GM21390 (cell line): ENCODE results near the gene SPINK1.
"Not testable (repeated sequence)": the region's sequence is repeated elsewhere in the genome, so short reads cannot be mapped to it uniquely, and the experiment has no call there.

ENCODE experiments used
- ATAC-seq: cut with Tn5 transposase; IDR thresholded peaks from one replicate; pipeline ENCODE4 v1.9.1; 2021; ENCODE audit not compliant: unreplicated experiment

The SPINK1 gene

DNA sequence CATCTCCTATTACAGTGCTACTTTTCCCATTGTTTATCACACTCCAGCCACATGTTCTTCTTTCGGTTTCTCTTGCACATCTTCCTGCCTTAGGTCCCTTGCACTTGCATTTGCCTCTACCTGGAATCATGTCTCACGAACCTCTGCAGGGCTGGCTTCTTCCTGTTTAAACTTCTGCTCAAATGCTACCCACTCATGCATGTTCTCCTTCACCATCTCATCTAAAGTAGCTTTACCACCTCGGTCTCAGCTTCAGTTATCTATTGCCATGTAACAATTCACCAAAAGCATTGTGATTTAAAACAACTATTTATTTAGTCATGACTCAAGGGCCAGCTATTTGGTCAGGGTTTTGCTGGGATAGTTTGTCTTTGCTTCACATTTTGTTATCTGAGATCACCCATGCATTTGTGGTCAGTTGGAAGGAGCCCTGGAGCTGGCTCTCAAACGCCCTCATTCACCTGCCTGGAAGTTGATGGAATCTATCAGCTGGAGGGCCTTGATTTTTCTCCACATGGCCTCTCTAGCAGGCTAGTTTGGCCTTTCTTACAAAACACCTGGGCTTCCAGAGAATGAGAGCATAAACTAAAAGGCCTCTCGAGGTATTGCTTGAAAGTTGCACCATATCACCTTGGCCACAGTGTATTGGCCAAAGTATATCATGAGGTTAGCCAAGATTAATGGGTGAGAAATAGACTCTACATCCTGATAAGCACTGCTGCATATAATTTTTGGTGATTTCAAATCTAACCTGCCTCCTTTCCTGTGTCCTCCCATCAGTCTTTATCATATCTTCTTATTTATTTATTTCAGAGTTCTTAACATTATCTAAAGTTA lies 21.4 kb downstream of the SPINK1 start:
- ATAC-seq, result no peak

- ATAC-seq, result peak; percentile 85
Measured at GRCh38 chr5:147805030-147805454, 26.4 kb downstream of the SPINK1 start.

DNA sequence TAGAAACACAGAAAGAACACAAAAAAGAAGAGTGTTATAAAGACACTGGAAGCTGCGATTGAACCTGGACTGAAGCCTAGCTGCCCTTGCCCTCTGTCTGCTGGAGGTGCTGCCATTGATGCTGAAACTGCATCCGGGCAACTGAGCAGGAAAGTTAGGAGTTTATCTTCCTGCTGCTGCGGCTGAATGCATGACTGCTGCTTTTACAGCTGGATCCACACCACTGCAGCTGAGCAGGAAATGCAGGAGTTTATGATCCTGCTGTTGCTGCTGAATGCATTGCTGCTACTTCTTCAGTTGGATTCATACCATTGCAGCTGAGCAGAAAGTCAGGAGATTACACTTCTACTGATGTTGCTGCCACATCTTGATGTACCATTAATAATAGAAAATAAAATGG lies 27.1 kb downstream of the SPINK1 start:
- ATAC-seq, result no peak

DNA sequence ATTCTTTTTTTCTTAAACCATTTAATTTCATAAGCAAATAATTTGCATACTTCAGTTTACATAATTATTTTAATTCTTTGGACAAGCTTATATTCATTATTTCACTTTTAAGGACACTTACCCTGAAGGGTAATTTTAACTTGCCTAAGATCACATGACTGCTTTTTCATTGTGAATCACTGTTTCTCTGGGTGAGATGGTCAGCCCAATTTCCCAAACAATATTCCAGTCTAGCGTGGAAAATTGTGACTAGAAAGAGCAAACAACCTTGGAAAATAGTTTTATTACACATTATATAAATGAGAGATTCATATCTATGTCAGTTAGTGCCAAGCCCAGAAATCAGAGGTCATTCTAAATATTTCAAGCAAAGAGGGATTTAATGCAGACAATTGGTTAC lies 27.5 kb downstream of the SPINK1 start:
- ATAC-seq, result no peak

GRCh38 chr5:147803161-147803560 lies 28.3 kb downstream of the SPINK1 start:
- not testable (repeated sequence) for ATAC-seq

GRCh38 chr5:147801461-147801860 lies 30.0 kb downstream of the SPINK1 start:
- no peak for ATAC-seq

- ATAC-seq, result no peak
Measured at GRCh38 chr5:147800491-147800890, 31.0 kb downstream of the SPINK1 start.

- no peak for ATAC-seq
Measured at GRCh38 chr5:147796556-147797308, 34.7 kb downstream of the SPINK1 start.

DNA sequence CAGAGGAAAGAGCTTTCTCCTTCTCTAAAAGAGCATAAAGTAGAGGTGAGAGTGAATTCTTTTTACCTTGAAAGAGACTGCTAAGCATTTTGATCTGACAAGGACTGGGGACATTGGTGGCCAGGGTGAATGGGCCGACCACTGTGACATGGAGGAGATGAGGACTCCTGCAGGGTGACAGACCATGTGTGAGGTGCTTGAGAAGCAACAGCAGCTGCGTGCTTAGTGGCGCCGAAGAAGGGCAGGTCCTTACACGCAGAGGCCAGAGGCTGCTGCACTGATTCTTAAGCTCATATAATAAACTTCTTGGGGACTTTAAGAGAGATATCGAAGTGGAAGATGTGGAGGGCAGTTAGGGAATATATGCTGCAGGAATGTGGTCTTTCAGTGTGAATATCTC lies 40.3 kb downstream of the SPINK1 start:
- ATAC-seq, result no peak

- no peak for ATAC-seq
Measured at GRCh38 chr5:147789820-147790219, 41.7 kb downstream of the SPINK1 start.

- no peak for ATAC-seq
Measured at GRCh38 chr5:147788023-147788422, 43.4 kb downstream of the SPINK1 start.

GRCh38 chr5:147786142-147786541 lies 45.3 kb downstream of the SPINK1 start:
- ATAC-seq, result no peak

GRCh38 chr5:147784146-147784987 lies 47.1 kb downstream of the SPINK1 start:
- no peak for ATAC-seq

DNA sequence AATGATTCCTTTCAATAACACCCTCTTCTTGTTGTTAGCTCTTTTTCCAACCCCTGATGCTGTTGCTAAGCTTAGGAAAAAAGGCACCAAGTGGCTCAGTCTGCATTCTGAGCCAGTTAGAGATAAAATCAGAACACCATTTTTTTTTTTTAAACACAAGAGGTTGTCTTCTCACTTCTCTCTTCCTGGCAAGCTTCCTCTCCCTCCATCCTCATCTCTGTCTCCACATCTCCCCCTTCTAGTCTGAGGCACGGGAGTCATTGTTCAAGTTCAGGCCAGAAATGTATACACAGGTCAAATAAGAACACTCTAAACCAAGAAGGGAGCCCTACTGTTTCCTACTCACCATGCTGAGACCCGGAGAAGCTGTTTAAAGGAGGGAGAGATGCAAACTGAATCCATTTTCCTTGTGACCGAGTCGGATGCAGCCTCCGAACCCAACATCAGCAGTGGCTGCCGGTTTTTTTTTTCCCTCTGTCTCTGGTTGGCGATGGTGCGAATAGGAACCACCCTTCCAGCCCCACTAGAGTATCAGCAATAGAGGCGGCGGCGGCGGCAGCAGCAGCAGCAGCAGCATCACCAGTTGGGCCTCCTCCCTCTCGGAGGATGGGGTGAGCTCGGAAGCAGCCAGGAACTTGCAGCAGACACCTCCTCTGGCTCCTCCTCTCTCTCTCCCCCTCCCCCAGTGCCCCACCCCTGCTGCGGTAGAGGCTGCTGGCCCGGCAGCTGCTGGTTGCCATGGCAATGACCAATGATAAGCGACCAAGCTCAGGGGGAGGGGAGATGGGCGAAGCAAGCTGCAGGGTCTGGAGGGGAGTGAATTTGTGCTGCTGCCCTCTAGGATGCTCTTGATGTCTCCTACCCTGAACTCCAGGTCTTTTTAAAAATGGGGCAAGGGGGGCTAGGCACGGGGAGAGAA lies 49.1 kb downstream of the SPINK1 start, which contains the start of gene JAKMIP2:
TSS of gene JAKMIP2 (minus strand) at position 619 of the 919 bp plus-strand sequence. CDS start 110,922 bp downstream, outside the sequence.
- peak; percentile 93 for ATAC-seq

GRCh38 chr5:147780924-147781573 lies 50.4 kb downstream of the SPINK1 start:
- no peak for ATAC-seq

GRCh38 chr5:147779694-147780093 lies 51.8 kb downstream of the SPINK1 start:
- ATAC-seq, result no peak

DNA sequence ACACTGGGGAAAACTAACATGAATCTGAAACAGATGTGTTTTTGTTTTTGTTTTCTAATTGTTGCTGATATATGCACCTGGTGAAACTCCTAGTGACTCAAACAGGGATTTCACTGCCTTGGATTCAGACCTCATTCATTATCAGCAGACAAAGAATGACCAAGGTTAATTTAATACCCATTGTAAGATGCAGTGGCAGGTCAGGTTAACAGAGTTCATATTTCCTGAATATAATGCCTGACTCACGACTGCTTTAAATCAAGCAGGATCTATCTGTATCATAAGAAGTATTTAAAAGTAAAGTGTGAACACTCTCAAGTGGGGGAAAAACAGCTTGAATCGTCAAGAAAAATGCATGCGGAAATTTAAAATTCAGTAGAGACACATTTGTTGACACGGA lies 54.5 kb downstream of the SPINK1 start:
- ATAC-seq, result no peak
